Measurements from ENCODE around the gene MED13L. TPM values are rescaled to one million over a fixed set of nuclear protein-coding genes. Genes with fewer than 3 reads are reported as not detected.

MED13L gene
- total and polyA plus RNA-seq, 2 of the 4 experiments (the other 2 are of a cell fraction): 17.9 to 49.1 TPM

GRCh38 chr12:116160883-116161458, 116.5 kb downstream of the MED13L start:
- ChIA-PET POLR2A (ENCODE audit: unreplicated experiment) (no interaction called here), CTCF (no interaction called here)
- no peak overlapping the region for H3K27ac ChIP-seq (ENCODE audit: insufficient read depth, low read length)

More at GRCh38 chr12:116160883-116161458, 116.5 kb downstream of the MED13L start:
- no peak overlapping the region for H2BK5ac ChIP-seq (ENCODE audit: low read depth, low read length, poor library complexity, severe bottlenecking)
- no peak overlapping the region for H3K4me3 ChIP-seq (ENCODE audit: insufficient read depth, low read depth, low read length)
- no peak overlapping the region for H3K4me2 ChIP-seq (ENCODE audit: low read depth, low read length)
- H3K18ac ChIP-seq (ENCODE audit: low read depth, low read length): no peak overlapping the region
- H4K8ac ChIP-seq (ENCODE audit: low read depth in 2 of 2, low read length in 2 of 2): no peak overlapping the region
- H2AK5ac ChIP-seq (ENCODE audit: low read depth, low read length): no peak overlapping the region
- H3K4me1 ChIP-seq (ENCODE audit: control insufficient read depth, insufficient read depth, low read length): peaks cover 18% of the 10 kb centered on the region
- H3K23ac ChIP-seq (ENCODE audit: low read depth, low read length): no peak overlapping the region
- H2BK20ac ChIP-seq (ENCODE audit: low read depth, low read length): no peak overlapping the region
- H3K27me3 ChIP-seq (ENCODE audit: control insufficient read depth, insufficient read depth, low read length): no peaks in the 10 kb centered on the region
- BruUV-seq (replicated peaks): no TSS peak
- H3K9ac ChIP-seq (ENCODE audit: low read depth, low read length): no peak overlapping the region
- H2BK120ac ChIP-seq (ENCODE audit: low read depth, low read length): no peak overlapping the region
- no peak overlapping the region for H4K91ac ChIP-seq (ENCODE audit: insufficient read depth, low read depth, low read length)
- TF ChIP-seq POLR2A (IDR thresholded peaks at IDR 0.05; ENCODE audit: low read depth, low read length): no peak
- no peak for TF ChIP-seq CEBPB (IDR thresholded peaks at IDR 0.05; ENCODE audit: low read depth, low read length)
- no peak for TF ChIP-seq BHLHE40 (IDR thresholded peaks at IDR 0.05; ENCODE audit: low read depth, low read length)
- no peak for TF ChIP-seq MAFK (IDR thresholded peaks at IDR 0.05; ENCODE audit: low read depth, low read length)
- H3K4ac ChIP-seq (ENCODE audit: low read depth, low read length): no peak overlapping the region
- H4K5ac ChIP-seq (ENCODE audit: low read depth, low read length): no peak overlapping the region
- no peaks in the 10 kb centered on the region for H3K9me3 ChIP-seq (ENCODE audit: control insufficient read depth, insufficient read depth, low read length)
- no peak overlapping the region for H2AK9ac ChIP-seq (replicated peaks; ENCODE audit: low read depth, low read length, poor library complexity)
- in situ Hi-C loops (cut with MboI; ENCODE audit: low sequenced_read_pairs): no loop called here
- no peaks in the 10 kb centered on the region for H3K36me3 ChIP-seq (ENCODE audit: control insufficient read depth, insufficient read depth, low read length)
- 89% methylated on average over 3 of the region's 7 CpGs; no CpG with 5 or more reads in 1 of the 2 experiments for WGBS, 2 experiments (ENCODE audit: extremely low coverage in 2 of 2, insufficient read length in 1 of 2)
- no peak overlapping the region for H3K56ac ChIP-seq (ENCODE audit: extremely low read depth, insufficient read depth, low read length)
- peaks cover 25% of the 10 kb centered on the region for H3K9me1 ChIP-seq (ENCODE audit: insufficient read depth, low read length)
- no peak for ATAC-seq (ENCODE audit: low read depth)
- intact Hi-C loops (cut with micrococcal nuclease): no loop called here
- no peak overlapping the region for H2BK15ac ChIP-seq (ENCODE audit: low read depth, low read length)
- peaks cover 84% of the 10 kb centered on the region for H4K20me1 ChIP-seq (ENCODE audit: insufficient read depth, low read length)
- no peak for DNase-seq
- no peak overlapping the region for H2AFZ ChIP-seq (replicated peaks; ENCODE audit: low read length, poor library complexity)
- no peak overlapping the region for H3K14ac ChIP-seq (replicated peaks; ENCODE audit: low read depth, low read length)
- dilution Hi-C loops (cut with HindIII; ENCODE audit: low sequenced_read_pairs, unreplicated experiment): no loop called here
- peaks cover 36 to 78% of the 10 kb centered on the region in 2 experiments for H3K79me1 ChIP-seq (ENCODE audit: low read depth in 1 of 2, low read length in 2 of 2)
